ENCODE measurements around the gene CEP95.

DNA sequence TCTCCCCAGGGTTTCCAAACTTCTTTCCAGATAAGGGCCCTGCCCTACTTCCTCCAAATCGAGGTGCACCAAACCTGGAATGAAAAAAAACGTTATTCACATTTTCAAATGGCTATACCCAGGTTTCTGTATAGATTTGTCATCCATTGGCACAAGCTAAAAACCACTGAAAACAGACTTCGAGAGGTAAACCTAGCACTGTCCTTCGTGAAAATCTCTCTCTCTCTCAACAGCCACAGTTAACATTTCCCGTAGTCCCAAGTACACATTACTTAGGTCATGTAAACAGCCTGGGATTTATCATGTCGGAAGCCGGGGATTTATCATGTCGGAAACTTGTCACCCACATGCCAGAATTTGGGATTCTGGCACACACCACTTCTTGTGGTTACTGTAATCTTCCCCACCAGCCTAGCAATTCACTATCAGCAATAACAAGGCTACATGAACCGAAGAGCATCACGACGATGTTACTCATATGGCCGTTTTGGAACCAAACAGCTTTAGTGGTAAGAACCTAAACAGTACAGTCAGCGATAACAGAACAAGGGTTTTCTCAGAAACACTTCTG, 1.9 kb upstream of the CEP95 start:
- TF ChIP-seq, protein P1, sequence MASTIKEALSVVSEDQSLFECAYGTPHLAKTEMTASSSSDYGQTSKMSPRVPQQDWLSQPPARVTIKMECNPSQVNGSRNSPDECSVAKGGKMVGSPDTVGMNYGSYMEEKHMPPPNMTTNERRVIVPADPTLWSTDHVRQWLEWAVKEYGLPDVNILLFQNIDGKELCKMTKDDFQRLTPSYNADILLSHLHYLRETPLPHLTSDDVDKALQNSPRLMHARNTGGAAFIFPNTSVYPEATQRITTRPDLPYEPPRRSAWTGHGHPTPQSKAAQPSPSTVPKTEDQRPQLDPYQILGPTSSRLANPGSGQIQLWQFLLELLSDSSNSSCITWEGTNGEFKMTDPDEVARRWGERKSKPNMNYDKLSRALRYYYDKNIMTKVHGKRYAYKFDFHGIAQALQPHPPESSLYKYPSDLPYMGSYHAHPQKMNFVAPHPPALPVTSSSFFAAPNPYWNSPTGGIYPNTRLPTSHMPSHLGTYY (CRISPR knock-in tag; IDR thresholded peaks at IDR 0.05): no peak
- TF ChIP-seq, protein P2, sequence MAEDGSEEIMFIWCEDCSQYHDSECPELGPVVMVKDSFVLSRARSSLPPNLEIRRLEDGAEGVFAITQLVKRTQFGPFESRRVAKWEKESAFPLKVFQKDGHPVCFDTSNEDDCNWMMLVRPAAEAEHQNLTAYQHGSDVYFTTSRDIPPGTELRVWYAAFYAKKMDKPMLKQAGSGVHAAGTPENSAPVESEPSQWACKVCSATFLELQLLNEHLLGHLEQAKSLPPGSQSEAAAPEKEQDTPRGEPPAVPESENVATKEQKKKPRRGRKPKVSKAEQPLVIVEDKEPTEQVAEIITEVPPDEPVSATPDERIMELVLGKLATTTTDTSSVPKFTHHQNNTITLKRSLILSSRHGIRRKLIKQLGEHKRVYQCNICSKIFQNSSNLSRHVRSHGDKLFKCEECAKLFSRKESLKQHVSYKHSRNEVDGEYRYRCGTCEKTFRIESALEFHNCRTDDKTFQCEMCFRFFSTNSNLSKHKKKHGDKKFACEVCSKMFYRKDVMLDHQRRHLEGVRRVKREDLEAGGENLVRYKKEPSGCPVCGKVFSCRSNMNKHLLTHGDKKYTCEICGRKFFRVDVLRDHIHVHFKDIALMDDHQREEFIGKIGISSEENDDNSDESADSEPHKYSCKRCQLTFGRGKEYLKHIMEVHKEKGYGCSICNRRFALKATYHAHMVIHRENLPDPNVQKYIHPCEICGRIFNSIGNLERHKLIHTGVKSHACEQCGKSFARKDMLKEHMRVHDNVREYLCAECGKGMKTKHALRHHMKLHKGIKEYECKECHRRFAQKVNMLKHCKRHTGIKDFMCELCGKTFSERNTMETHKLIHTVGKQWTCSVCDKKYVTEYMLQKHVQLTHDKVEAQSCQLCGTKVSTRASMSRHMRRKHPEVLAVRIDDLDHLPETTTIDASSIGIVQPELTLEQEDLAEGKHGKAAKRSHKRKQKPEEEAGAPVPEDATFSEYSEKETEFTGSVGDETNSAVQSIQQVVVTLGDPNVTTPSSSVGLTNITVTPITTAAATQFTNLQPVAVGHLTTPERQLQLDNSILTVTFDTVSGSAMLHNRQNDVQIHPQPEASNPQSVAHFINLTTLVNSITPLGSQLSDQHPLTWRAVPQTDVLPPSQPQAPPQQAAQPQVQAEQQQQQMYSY (CRISPR knock-in tag; IDR thresholded peaks at IDR 0.05): no peak
- no peak for TF ChIP-seq JUN (CRISPR knock-in tag; IDR thresholded peaks at IDR 0.05)
- no peak for TF ChIP-seq NR1H2 (CRISPR knock-in tag; IDR thresholded peaks at IDR 0.05)
- TF ChIP-seq, protein P3, sequence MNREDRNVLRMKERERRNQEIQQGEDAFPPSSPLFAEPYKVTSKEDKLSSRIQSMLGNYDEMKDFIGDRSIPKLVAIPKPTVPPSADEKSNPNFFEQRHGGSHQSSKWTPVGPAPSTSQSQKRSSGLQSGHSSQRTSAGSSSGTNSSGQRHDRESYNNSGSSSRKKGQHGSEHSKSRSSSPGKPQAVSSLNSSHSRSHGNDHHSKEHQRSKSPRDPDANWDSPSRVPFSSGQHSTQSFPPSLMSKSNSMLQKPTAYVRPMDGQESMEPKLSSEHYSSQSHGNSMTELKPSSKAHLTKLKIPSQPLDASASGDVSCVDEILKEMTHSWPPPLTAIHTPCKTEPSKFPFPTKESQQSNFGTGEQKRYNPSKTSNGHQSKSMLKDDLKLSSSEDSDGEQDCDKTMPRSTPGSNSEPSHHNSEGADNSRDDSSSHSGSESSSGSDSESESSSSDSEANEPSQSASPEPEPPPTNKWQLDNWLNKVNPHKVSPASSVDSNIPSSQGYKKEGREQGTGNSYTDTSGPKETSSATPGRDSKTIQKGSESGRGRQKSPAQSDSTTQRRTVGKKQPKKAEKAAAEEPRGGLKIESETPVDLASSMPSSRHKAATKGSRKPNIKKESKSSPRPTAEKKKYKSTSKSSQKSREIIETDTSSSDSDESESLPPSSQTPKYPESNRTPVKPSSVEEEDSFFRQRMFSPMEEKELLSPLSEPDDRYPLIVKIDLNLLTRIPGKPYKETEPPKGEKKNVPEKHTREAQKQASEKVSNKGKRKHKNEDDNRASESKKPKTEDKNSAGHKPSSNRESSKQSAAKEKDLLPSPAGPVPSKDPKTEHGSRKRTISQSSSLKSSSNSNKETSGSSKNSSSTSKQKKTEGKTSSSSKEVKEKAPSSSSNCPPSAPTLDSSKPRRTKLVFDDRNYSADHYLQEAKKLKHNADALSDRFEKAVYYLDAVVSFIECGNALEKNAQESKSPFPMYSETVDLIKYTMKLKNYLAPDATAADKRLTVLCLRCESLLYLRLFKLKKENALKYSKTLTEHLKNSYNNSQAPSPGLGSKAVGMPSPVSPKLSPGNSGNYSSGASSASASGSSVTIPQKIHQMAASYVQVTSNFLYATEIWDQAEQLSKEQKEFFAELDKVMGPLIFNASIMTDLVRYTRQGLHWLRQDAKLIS (CRISPR knock-in tag; IDR thresholded peaks at IDR 0.05; ENCODE audit: borderline replicate concordance): no peak
- TF ChIP-seq, protein P4, sequence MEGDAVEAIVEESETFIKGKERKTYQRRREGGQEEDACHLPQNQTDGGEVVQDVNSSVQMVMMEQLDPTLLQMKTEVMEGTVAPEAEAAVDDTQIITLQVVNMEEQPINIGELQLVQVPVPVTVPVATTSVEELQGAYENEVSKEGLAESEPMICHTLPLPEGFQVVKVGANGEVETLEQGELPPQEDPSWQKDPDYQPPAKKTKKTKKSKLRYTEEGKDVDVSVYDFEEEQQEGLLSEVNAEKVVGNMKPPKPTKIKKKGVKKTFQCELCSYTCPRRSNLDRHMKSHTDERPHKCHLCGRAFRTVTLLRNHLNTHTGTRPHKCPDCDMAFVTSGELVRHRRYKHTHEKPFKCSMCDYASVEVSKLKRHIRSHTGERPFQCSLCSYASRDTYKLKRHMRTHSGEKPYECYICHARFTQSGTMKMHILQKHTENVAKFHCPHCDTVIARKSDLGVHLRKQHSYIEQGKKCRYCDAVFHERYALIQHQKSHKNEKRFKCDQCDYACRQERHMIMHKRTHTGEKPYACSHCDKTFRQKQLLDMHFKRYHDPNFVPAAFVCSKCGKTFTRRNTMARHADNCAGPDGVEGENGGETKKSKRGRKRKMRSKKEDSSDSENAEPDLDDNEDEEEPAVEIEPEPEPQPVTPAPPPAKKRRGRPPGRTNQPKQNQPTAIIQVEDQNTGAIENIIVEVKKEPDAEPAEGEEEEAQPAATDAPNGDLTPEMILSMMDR (IDR thresholded peaks at IDR 0.05): no peak

Data from WTC11 (cell line).